Suppressor macrophage (primary cell): Measurements from ENCODE around the gene RNF150.
A peak's percentile ranks its signal among the peaks of the same experiment; 100 is the strongest.
"Not testable (repeated sequence)": the region's sequence is repeated elsewhere in the genome, so short reads cannot be mapped to it uniquely, and the experiment has no call there.

ENCODE experiments used
- DNase-seq, 4 experiments: peaks; one replicate each; pipeline ENCODE4 v3.0.0-alpha.2; 2020 to 2022
- total RNA-seq, 17 experiments: gene quantifications; one replicate each; lab custom pipeline; 2026; ENCODE audit warnings: mixed read lengths in 6 of 17, inconsistent platforms in 3 of 17; lab: John Stamatoyannopoulos, UW

The RNF150 gene
- 0 to 4.0 (median 0.26) reads per million in 17 experiments for total RNA-seq

DNA sequence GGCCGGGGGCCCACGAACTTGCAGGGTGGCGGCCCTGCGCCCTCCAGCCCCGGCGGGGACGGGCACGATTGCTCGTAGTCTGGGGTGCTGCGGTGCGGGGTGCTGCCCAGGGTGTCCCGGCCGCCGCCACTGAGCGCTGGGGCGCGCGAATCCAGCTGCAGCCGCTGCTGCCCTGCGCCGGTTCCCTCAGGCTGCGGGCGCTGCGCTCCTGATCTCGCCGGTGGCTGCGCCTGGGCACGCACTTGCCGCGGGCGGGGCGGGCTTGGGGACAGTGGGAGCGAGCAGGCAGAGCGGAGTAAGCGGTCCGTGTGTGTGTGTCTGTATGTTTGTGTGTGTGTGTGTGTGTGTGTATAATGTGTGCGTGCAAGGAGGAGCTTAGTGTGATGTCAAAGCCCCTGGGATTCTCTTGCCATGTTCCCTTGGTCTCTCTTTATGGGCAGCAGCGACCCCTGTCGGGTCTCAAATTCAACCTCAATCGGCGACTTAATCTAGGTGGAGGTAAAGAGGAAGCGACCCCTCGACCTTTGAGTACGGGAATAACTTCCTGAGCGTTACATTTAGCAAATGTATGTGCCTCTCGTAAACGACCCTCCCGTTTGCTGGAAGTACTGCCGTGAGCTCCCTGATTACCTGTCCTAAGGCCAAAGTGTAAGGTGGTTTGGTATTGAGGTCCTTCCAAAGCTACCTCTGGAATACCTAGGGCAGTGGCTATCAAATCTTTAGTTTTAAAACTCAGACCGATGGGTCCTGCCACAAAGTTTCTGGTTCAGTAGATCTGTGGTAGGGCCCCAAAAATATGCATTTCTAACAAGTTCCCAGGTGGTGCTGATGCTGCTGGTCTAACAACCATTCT, at the start of gene RNF150:
Gene RNF150, minus strand, starts transcription at position 324 of the 853 bp plus-strand sequence.
- DNase-seq, result peak; percentile 52 to 82 (median 68)

DNA sequence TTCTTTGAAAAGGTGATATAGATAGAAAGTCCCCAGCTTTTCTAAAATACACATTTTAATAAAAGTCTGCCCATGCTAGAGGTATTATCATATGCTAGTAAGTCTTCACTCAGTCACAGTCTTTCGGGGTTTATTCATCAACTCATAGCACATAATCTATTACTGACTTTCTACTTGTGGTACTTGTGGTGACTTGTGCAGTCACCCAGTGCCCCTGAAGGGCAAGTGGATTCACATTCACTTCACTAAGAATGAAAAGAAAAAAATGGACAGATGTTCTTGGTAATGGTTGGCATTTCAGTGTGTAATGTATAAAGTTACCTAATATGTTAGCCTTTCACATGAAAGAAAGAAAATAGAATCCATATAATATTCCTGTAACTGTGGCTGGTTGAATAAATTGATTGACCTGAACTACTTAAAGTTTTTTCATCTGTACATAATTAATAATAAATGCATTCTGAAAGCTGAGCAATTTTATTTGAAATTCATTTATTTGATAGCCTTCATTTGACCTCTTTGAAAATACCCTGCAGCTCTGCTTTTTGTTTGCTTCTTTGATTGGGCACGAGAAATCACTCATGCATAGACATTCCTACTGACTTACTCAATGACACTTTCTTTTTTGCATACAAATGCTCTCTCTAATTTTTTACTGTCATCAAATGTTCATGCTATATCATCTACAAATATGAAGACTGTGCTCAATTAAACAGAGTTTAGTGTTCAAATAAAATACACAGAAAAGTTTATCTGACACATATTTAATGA, 47.9 kb upstream of the RNF150 start:
- DNase-seq, result no peak

DNA sequence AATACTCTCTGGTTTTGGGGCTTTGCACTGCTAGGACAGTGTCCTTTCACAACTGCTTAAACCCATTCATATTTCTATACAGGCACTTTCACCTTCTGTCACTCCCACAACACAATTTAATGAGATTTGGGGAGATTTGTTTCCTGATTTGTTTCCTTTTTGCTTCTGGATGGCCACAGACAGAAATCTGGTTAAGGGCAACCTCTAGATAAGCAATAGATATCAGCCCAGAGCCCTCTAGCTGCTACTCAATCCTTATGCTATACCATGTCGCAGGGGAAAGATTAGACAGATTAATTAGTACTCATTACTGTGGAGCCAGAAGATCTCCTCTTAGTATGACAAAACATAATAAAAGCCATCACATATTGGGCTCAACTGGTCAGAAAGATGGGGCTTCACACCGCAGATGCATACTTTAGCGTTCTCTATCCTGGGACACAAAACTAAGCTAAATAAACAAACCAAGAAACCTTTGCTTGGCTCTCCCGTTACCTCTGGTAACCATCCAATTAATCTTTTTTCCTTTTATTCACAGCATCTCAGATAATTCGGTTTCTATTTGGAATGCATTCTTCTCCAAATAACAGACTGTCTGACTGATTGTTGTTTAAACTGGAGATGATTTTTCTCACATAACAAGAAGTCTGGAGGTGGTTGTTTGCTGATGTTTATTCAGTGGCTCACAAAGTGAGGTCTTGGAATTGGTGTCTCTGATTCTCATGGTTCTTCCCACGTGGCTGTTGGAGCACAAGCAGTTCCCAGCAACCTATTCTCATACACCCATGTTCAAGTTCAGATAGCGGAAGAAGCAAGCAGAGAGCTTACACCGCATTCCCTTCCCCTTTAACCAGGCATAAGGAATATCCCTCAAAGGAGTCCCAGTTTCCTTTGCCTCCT, 46.5 kb upstream of the RNF150 start:
- DNase-seq, result no peak

DNA sequence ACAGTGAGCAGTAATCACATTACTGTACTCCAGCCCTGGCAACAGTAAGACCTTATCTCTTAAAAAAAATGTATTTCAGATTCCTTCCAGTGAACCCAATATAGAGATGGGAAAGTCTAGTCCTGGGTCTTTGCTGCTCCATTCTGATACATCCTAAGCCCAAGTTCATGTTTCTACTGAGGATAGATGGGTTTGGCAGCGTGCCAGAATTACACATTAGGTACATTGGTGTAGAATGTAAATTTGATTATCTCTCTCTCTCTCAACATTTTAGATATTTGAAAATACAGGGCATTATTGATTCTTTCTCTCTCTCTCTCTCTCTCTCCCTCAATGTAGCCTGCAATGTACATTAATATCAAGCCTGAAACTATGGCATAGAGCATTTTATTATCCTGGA, 43.9 kb upstream of the RNF150 start:
- DNase-seq, result no peak

DNA sequence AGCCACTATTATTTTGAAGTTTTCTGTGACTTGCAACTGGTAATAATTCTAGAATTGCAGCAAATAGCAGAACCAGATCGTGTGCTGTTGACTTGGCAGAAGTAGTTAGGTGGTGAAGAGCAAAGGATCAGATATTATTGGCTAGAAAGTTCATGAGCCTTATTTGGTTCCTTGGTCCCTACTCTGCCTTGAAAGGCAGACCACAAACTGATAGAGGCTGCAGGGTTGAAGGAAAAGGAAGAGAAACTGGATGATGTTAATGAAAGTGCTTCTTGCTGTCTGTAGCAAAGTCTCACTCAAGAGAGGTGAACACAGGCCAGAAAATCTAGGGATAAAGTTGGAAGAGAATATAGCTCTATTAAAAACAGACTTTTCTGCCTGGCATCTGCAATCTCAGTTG, 41.2 kb upstream of the RNF150 start:
- peak in 3 of 4 experiments; percentile 12 to 50 (median 26) for DNase-seq

DNA sequence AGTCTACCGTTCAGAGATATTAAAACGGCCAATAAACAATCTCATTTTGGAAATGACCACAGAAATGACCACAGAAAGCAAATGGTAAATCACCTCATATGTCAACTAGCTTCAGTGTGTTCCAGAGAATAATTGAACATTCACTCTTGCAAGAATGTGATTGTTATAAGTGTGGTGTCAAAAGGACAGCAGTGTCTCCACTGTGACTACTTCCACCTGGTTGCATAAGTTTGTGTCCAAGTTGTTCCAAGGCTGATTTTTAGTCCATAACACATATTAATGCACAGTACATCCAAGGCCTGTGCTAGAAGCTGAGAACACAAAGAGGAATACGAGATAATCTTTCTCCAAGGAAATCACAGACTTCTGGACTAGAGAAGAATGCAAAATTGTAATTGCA, 37.4 kb upstream of the RNF150 start:
- no peak for DNase-seq

DNA sequence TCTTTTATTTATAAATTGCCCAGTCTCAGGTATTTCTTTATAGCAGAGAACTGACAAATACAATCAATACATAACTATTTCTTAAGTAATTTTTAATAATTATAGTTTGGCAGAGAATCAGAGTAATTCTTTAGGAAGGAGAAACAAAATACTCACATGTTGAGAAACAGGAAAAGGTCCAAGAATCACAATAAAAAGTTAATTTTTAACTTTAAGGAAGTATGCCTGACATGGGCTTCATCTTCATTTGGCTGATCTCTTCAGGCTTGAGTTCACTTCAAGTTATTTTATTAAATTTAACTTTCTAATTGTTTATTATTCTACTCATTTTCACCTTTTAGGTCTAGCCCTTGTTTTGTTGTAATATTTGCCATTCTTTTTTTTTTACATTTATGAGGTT, 36.1 kb upstream of the RNF150 start:
- DNase-seq, result no peak

DNA sequence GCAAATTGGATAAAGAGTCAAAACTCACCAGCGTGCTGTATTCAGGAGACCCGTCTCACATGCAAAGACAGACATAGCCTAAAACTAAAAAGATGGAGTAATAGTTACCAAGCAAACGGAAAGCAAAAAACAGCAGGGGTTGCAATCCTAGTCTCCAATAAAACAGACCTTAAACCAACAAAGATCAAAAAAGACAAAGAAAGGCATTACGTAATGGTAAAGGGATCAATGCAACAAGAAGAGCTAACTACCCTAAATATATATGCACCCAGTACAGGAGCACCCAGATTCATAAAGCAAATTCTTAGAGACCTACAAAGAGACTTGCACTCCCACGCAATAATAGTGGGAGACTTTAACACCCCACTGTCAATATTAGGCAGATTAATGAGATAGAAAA, 31.7 kb upstream of the RNF150 start:
- DNase-seq, result not testable (repeated sequence)

DNA sequence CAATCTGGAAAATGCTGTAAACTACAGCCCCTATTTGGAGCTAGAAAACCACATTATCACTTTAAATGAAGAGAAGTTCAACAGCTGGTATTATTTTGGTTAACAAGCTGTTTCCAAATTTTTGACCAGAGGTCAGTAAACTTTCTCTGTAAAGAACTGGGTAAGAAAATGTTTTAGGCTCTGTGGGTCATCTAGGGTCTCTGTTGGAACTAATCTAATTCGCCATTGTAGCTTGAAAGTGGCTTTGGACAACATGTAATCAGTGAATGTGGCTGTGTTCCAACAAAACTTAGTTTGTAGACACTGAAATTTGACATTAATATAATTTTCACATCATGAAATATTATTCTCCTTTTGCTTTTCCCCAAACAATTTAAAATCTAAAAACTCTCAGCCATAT, 25.8 kb upstream of the RNF150 start:
- DNase-seq, result no peak

DNA sequence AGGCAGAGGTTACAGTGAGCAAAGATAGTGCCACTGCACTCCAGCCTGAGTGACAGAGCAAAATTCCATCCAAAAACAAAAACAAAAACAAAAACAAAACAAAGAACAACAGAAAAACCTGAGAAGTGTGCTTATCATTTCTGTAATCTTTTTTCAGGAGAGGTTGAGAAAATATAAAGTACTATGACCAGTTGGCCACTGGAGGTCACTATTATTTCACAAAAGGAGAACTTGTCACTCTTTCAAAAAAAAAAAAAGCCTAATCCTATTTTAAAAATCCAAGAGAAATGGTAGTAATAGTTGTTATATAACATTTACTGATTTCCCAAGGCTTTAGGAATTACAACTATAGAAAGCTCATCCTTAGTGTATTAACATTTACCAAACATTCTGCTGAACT, 24.9 kb upstream of the RNF150 start:
- peak in 3 of 4 experiments; percentile 26 to 79 (median 56) for DNase-seq

DNA sequence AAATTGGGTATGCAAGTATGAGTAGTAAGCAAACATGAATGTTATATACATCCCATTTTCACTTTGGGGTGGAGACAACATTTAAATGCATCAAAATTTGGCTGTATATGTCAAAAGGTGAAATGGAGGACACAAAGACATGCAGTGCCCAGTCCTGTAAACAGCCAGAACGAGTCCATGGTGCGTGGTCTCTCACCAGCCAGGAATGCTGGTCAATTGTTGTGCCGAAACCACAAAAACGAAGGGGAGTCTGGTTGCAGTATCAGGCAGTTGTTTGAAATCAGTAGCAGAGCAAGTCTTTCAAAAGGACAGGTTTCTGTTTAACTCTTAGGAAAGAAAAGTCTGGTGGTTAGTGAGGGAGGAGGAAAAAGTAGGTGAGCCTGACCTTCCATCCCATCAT, 22.3 kb upstream of the RNF150 start:
- DNase-seq, result no peak

DNA sequence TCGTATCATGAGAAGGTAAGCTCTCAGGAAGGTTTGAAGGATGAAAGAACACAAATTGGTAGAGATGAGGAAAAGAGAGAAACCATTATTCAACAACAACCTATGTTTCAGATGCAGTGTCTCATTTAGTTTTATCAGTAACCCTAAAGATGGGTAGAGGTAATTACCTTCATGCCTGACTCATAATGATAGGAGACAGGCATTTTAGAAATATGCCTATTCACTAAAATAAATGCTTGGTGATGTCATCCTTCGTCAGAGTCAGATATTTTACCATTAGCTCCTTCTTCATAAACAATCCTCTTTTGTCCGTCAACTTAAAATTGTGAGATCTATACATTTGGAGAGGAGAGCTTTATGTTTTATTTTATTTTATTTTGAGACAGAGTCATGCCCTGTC, 21.5 kb upstream of the RNF150 start:
- DNase-seq, result no peak

DNA sequence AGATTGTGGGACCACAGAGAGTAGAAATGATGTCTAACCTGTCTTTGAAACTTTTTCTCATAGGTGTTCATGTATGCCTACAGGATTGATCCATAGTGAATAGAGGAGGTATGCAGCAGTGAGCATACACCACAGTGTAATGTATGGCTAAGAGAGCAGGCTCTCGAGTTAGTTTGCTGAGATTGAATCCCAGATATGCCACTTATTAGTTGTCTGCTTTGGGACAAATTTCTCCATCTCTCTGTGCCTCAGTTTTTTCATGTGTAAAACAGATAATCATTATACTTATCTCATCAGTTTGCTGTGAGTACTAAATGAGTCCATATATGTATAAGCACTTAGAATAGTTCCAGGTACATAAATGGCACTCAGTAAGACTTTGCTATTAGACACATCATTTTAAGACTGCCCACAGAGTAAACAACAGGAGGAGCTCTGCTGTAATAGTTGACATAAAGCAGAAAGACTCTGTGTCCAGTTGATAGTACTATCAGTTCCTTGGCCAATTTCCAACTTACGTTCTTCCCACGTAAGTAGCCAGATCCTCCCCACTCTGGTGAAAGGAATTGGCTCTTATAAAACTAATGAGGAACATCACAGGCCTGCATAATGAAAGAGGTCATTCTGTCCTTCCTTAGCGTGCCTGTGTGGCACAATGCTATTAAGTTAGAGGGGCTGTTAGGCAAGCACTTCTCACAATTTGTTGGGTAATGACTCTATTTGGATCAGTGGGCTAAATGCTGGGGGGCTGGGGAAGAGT, 20.7 kb upstream of the RNF150 start:
- DNase-seq, result no peak

DNA sequence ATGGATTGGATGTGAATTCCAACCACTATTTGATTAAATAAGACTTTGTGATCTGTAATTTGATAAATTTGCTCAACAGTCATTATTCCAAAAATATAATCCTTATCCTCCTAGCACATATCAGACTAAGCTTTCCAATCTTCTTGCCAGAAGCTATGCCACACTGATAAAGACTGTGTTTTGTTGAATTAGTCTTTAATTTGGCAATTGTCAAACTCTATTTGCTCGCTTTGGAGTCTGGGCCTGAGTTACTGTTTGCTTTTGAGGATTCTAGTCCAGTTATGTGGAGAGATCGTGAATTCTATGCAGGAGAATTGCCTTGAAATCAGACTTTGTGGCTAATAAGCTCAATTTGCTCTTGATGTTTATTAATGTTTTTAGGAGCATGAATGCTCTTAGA, 10.9 kb upstream of the RNF150 start:
- no peak for DNase-seq

DNA sequence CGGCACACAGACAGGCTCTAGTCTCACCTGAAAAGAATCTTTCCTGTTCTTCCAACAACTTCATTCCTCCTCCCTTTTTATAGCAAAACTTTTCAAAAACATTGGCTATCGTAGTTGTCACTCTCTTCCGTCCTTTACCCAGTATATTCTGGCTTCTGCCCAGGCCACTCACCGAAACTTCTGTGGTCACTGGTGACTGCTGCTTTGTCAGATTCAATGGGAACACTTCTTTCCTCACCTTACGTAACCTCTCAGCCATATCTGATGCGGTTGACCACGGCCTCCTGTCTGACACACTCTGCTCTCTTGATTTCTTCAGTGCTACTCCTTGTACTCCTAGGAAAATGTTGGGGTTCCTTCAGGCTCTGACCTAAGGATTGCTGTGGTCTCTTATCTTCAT, 9.2 kb upstream of the RNF150 start:
- peak in 2 of 4 experiments; percentile 10 to 19 for DNase-seq

DNA sequence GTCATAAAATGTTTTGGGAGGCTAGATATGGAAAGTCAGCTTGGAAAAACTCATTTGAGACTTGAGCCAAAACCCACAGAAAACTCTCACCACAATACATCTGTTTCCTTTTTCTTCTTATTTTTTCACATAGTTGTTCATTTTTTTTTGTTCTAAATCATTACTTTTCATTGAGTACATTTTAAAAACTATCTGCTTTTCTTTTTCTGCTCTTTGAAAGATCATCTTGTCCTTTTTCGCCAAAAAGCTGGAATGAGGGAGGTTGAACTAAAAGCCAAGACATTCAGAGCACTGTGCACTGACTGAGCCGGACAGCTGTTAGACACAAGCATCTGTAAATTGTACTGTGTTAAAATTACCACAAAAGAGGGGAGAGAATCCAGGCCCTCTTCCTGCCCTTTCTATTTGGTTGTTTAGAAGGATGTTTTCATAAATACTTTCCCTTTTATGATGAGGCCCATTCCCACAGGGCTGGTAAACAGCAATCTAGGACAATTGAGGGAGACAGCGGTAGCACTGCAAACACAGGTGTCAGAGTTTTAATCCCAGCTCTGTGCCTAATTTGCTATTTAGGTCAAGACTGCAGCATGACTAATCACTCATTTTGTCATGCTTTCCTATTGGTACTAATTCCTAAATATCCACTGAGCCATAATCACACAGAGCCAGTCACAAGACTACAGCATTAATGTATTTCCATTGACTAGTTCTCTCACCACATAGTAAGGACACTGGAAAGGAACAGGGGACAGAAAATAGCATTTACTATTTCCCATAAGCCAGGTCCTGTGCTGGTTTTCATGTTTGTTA, 7.3 kb upstream of the RNF150 start:
- no peak for DNase-seq

DNA sequence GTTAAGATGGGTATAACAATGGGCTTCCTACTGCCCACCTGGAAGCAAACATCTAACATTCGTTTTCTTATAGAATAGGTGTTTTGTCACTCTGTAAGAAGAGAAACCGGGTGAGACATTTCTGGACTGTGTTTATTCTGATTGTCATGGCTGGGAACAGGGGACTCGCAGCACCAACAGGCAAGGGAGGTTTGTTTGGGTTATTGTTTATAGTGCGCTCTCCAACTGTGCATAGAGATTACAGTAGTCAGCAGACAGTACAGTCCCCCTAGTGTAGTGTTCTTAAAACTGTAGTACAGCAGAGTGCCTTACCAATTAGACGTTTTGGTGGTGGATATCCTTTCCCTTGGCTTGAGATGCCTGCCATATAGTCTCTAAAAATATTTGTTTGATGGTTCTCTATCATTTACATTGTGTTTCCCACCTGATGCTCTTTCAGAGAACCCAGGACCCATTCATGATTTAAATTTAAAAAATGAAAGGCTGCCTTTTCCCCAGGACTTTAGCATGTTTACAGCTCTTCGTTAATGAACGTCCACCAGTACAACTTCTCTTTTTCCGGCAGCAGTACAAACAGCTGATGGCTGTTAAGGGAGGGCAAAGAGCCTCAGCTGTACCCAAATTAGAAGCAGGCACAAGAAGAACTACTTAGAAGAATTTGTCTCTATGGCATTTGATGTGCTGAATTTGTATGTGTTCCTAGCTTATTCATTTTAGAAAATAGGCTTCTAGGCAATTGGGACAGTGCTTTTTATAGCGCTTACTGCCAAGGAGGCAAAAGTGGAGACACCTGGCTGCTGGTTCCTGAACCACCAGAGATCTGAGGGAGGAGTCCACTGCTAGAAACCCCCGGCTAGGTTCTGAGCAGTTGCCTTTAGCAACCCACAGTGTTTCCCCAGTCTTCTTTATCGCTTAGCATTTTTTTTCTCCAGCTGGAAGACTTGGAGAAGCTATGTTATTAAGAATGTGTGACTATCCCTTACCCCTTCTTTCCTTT, 1.0 kb upstream of the RNF150 start:
- DNase-seq, result peak in 2 of 4 experiments; percentile 32 to 39

DNA sequence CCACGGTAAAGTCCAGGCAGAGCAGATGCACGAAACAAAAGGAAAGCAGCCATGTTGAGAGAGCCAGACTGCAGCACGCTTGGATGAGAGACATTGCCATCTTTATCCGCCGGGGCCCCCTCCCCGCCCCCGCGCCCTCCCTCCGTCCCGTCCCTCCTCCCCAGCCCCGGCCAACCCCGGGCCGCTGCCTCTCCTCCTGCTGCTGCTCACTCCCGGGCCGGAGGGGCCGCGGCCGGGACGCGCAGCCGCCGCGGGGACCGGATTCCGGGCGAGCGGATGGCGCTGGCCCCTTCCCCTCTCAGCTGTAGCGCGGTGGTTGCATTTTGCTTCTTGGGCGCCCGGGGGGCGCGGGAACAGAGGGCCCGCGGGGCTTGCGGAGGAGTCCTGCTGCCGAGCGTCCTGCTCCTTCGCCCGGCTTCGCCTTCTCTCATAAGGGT, 542 bp downstream of the RNF150 start:
- DNase-seq, result peak in 3 of 4 experiments; percentile 5 to 36 (median 13)

DNA sequence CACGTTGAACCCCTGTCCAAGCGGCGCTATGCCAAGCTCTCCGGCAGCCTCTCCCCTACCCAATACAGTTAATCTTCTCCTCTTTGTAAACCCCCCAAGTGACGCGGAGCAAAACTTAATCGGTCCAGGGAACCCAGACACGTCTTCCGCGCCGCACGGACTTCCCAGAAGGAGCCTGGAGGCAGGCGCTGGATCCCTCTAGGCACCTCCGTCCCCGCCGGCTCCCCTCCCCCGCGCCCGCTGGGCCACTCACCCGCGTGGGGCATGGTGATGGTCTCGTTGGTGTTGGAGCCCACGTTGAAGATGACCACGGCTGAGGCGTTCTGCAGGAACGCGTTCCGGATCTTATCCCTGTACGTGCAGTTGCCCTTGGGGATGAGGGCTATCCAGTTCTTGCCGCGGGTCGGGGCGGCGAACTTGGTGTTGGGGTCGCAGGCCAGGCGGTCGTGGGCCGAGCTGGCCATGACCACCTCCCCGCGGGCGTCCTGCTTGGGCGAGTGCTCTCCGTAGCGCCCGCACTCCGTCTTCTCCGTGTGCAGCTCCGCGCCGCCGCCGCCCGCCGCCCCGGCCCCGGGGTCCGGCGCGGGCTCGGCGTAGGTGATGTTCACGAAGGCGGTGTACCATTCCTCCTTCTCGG, 1.1 kb downstream of the RNF150 start:
- peak in 2 of 4 experiments; percentile 12 to 33 for DNase-seq
